Gastrocnemius medialis (tissue), 4 donors: ENCODE measurements around the gene EFCAB11.

Source experiments
- POLR2A ChIP-seq, 2 donors: fragments of 450-650 bp; IDR thresholded peaks; one replicate each; pipeline ENCODE4 v1.6.1; 2017; ENCODE audit warnings: antibody characterized with exemption in 2 of 2, mild to moderate bottlenecking in 2 of 2, moderate library complexity in 2 of 2
- TF ChIP-seq, protein P1 (sequence below), 5 experiments: fragments of 450-650 bp in 3 of 5; fragments of 200-600 bp in 2 of 5; sonication (generic) in 2 of 5; IDR thresholded peaks in 4 of 5; conservative IDR thresholded peaks in 1 of 5; 1 replicate in 4 of 5; 2 replicates in 1 of 5; pipeline ENCODE4 v1.5.1; 2016 to 2019; ENCODE audit warnings: antibody characterized with exemption in 5 of 5, mild to moderate bottlenecking in 3 of 5, moderate library complexity in 3 of 5

DNA sequence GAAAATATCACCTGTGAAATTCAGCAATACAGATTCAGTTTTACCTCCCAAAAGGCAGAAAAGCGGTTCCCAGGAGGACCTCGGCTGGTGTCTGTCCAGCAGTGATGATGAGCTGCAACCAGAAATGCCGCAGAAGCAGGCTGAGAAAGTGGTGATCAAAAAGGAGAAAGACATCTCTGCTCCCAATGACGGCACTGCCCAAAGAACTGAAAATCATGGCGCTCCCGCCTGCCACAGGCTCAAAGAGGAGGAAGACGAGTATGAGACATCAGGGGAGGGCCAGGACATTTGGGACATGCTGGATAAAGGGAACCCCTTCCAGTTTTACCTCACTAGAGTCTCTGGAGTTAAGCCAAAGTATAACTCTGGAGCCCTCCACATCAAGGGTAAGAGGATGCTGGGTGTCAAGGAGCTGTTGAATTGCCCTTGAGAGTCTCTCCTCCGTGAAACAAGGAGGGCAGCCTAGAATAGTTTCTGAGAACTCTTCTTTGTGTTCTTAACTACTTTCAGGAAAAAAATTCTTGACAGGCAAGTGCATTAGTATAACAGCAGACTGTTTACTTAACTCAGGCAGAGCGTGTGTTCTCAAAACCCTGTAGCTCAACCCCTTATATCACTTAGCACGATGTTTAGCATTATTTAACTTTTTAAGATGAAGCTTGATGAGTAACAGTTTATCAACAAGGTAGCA lies 8.9 kb upstream of the EFCAB11 start:
- TF ChIP-seq, protein P1, sequence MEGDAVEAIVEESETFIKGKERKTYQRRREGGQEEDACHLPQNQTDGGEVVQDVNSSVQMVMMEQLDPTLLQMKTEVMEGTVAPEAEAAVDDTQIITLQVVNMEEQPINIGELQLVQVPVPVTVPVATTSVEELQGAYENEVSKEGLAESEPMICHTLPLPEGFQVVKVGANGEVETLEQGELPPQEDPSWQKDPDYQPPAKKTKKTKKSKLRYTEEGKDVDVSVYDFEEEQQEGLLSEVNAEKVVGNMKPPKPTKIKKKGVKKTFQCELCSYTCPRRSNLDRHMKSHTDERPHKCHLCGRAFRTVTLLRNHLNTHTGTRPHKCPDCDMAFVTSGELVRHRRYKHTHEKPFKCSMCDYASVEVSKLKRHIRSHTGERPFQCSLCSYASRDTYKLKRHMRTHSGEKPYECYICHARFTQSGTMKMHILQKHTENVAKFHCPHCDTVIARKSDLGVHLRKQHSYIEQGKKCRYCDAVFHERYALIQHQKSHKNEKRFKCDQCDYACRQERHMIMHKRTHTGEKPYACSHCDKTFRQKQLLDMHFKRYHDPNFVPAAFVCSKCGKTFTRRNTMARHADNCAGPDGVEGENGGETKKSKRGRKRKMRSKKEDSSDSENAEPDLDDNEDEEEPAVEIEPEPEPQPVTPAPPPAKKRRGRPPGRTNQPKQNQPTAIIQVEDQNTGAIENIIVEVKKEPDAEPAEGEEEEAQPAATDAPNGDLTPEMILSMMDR (IDR thresholded peaks at IDR 0.05 in 4 of 5, conservative IDR thresholded peaks at IDR 0.05 in 1 of 5) = no peak
- no peak for TF ChIP-seq POLR2A (IDR thresholded peaks at IDR 0.05)
